Measurements from ENCODE around the gene TM4SF4. TPM values are rescaled to one million over a fixed set of nuclear protein-coding genes. Genes with fewer than 3 reads are reported as not detected.

TM4SF4 gene
- polyA plus RNA-seq, 1 donor from 2014 or later = not detected

- H3K9me2 ChIP-seq (ENCODE audit: insufficient read depth, low read length) = no peaks in the 10 kb centered on the region
- no peaks in the 10 kb centered on the region for H3K36me3 ChIP-seq (ENCODE audit: insufficient read depth, low read length)
- H2AFZ ChIP-seq (ENCODE audit: low read depth, low read length) = no peak overlapping the region
- TF ChIP-seq EZH2 (IDR thresholded peaks at IDR 0.05; ENCODE audit: borderline replicate concordance, insufficient read depth, low read length, poor library complexity, severe bottlenecking) (no peak), RAD21 (conservative IDR thresholded peaks at IDR 0.05) (no peak), POLR2AphosphoS5 (IDR thresholded peaks at IDR 0.05) (no peak), MXI1 (conservative IDR thresholded peaks at IDR 0.05; ENCODE audit: poor library complexity, severe bottlenecking) (no peak), EP300 (conservative IDR thresholded peaks at IDR 0.05; ENCODE audit: poor library complexity, severe bottlenecking) (no peak), TAF1 (IDR thresholded peaks at IDR 0.05; ENCODE audit: low read depth) (no peak), SMC3 (conservative IDR thresholded peaks at IDR 0.05; ENCODE audit: poor library complexity) (no peak)
- TF ChIP-seq, protein P1, sequence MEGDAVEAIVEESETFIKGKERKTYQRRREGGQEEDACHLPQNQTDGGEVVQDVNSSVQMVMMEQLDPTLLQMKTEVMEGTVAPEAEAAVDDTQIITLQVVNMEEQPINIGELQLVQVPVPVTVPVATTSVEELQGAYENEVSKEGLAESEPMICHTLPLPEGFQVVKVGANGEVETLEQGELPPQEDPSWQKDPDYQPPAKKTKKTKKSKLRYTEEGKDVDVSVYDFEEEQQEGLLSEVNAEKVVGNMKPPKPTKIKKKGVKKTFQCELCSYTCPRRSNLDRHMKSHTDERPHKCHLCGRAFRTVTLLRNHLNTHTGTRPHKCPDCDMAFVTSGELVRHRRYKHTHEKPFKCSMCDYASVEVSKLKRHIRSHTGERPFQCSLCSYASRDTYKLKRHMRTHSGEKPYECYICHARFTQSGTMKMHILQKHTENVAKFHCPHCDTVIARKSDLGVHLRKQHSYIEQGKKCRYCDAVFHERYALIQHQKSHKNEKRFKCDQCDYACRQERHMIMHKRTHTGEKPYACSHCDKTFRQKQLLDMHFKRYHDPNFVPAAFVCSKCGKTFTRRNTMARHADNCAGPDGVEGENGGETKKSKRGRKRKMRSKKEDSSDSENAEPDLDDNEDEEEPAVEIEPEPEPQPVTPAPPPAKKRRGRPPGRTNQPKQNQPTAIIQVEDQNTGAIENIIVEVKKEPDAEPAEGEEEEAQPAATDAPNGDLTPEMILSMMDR (IDR thresholded peaks at IDR 0.05; ENCODE audit: poor library complexity, severe bottlenecking) = no peak
- TF ChIP-seq, protein P2, sequence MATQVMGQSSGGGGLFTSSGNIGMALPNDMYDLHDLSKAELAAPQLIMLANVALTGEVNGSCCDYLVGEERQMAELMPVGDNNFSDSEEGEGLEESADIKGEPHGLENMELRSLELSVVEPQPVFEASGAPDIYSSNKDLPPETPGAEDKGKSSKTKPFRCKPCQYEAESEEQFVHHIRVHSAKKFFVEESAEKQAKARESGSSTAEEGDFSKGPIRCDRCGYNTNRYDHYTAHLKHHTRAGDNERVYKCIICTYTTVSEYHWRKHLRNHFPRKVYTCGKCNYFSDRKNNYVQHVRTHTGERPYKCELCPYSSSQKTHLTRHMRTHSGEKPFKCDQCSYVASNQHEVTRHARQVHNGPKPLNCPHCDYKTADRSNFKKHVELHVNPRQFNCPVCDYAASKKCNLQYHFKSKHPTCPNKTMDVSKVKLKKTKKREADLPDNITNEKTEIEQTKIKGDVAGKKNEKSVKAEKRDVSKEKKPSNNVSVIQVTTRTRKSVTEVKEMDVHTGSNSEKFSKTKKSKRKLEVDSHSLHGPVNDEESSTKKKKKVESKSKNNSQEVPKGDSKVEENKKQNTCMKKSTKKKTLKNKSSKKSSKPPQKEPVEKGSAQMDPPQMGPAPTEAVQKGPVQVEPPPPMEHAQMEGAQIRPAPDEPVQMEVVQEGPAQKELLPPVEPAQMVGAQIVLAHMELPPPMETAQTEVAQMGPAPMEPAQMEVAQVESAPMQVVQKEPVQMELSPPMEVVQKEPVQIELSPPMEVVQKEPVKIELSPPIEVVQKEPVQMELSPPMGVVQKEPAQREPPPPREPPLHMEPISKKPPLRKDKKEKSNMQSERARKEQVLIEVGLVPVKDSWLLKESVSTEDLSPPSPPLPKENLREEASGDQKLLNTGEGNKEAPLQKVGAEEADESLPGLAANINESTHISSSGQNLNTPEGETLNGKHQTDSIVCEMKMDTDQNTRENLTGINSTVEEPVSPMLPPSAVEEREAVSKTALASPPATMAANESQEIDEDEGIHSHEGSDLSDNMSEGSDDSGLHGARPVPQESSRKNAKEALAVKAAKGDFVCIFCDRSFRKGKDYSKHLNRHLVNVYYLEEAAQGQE (IDR thresholded peaks at IDR 0.05; ENCODE audit: borderline replicate concordance) = no peak
- no peaks in the 10 kb centered on the region for H3K27me3 ChIP-seq (ENCODE audit: insufficient read depth, low read depth, low read length)
- H3K9me3 ChIP-seq (ENCODE audit: low read length) = no peaks in the 10 kb centered on the region
- no peak overlapping the region for H3K27ac ChIP-seq (ENCODE audit: low read length)
- no peaks in the 10 kb centered on the region for H3K79me2 ChIP-seq (replicated peaks; ENCODE audit: insufficient read depth, low read length)
- H3F3A ChIP-seq (ENCODE audit: insufficient read depth, low read length, poor library complexity, severe bottlenecking) = no peaks in the 10 kb centered on the region
- H3K4me3 ChIP-seq (ENCODE audit: low read length) = no peak overlapping the region
- H3K4me2 ChIP-seq (ENCODE audit: low read length) = no peak overlapping the region
- H3K9ac ChIP-seq (ENCODE audit: low read length) = no peak overlapping the region
- H4K20me1 ChIP-seq (ENCODE audit: insufficient read depth) = no peaks in the 10 kb centered on the region
These were observed 42.4 kb downstream of the TM4SF4 start for GRCh38 chr3:149516920-149517319.

DNA sequence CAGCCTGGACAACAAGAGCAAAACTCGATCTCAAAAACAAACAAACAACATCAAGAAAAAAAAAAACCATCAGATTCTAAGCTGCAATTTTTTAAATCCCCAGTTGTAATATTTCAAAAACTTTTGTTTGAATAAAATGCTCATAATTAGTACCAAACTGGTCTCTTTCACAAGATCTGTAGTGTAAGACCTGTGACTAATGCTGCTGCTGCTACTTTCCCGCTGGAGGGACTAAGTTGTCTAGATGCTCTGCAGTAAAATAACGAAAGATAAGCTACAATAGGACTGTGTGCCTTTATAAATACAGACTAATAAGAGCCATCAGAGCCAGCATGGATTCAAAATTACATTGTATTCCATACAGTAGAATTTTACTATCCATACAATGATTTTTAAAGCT lies 45.4 kb downstream of the TM4SF4 start:
- no peaks in the 10 kb centered on the region for H3K36me3 ChIP-seq (ENCODE audit: insufficient read depth, low read length)
- no peaks in the 10 kb centered on the region for H3K9me3 ChIP-seq (ENCODE audit: low read length)
- TF ChIP-seq, protein P1 (IDR thresholded peaks at IDR 0.05; ENCODE audit: poor library complexity, severe bottlenecking) = no peak
- TF ChIP-seq EZH2 (IDR thresholded peaks at IDR 0.05; ENCODE audit: borderline replicate concordance, insufficient read depth, low read length, poor library complexity, severe bottlenecking) = no peak
- TF ChIP-seq SMC3 (conservative IDR thresholded peaks at IDR 0.05; ENCODE audit: poor library complexity) = no peak
- no peak for TF ChIP-seq TAF1 (IDR thresholded peaks at IDR 0.05; ENCODE audit: low read depth)
- TF ChIP-seq MXI1 (conservative IDR thresholded peaks at IDR 0.05; ENCODE audit: poor library complexity, severe bottlenecking) = no peak
- TF ChIP-seq RAD21 (conservative IDR thresholded peaks at IDR 0.05) = no peak
- TF ChIP-seq EP300 (conservative IDR thresholded peaks at IDR 0.05; ENCODE audit: poor library complexity, severe bottlenecking) = no peak
- TF ChIP-seq POLR2AphosphoS5 (IDR thresholded peaks at IDR 0.05) = no peak
- TF ChIP-seq, protein P2 (IDR thresholded peaks at IDR 0.05; ENCODE audit: borderline replicate concordance) = no peak
- no peak overlapping the region for H3K27ac ChIP-seq (ENCODE audit: low read length)
- no peaks in the 10 kb centered on the region for H3K79me2 ChIP-seq (replicated peaks; ENCODE audit: insufficient read depth, low read length)
- H3F3A ChIP-seq (ENCODE audit: insufficient read depth, low read length, poor library complexity, severe bottlenecking) = no peaks in the 10 kb centered on the region
- no peak overlapping the region for H3K4me2 ChIP-seq (ENCODE audit: low read length)
- no peaks in the 10 kb centered on the region for H4K20me1 ChIP-seq (ENCODE audit: insufficient read depth)
- no peaks in the 10 kb centered on the region for H3K9me2 ChIP-seq (ENCODE audit: insufficient read depth, low read length)
- no peak overlapping the region for H3K9ac ChIP-seq (ENCODE audit: low read length)
- H3K27me3 ChIP-seq (ENCODE audit: insufficient read depth, low read depth, low read length) = no peaks in the 10 kb centered on the region
- H2AFZ ChIP-seq (ENCODE audit: low read depth, low read length) = no peak overlapping the region
- no peak overlapping the region for H3K4me3 ChIP-seq (ENCODE audit: low read length)

Data from neural cell (in vitro differentiated cells).